GM18502 (cell line): ENCODE results near the gene NEIL1.
"Not testable (repeated sequence)": the region's sequence is repeated elsewhere in the genome, so short reads cannot be mapped to it uniquely, and the experiment has no call there.

Experiments used
- ATAC-seq: cut with Tn5 transposase; IDR thresholded peaks from one replicate; pipeline ENCODE4 v1.9.1; 2021; ENCODE audit warnings: mild to moderate bottlenecking; ENCODE audit not compliant: unreplicated experiment, poor library complexity

Gene NEIL1

DNA sequence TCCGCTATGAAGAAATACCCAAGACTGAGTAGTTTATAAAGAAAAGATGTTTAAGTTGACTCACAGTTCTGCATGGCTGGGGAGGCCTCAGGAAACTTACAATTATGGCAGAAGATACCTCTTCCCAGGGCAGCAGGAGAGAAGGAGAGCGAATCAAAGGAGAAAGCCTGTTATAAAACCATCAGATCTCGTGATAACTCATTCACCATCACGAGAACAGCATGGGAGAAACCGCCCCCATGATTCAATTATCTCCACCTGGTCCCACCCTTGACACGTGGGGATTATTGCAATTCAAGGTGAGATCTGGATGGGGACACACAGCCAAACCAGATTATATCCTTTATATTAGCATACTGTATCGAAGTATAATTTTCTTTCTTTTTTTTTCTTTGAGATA, 14.7 kb upstream of the NEIL1 start:
- ATAC-seq = not testable (repeated sequence)

DNA sequence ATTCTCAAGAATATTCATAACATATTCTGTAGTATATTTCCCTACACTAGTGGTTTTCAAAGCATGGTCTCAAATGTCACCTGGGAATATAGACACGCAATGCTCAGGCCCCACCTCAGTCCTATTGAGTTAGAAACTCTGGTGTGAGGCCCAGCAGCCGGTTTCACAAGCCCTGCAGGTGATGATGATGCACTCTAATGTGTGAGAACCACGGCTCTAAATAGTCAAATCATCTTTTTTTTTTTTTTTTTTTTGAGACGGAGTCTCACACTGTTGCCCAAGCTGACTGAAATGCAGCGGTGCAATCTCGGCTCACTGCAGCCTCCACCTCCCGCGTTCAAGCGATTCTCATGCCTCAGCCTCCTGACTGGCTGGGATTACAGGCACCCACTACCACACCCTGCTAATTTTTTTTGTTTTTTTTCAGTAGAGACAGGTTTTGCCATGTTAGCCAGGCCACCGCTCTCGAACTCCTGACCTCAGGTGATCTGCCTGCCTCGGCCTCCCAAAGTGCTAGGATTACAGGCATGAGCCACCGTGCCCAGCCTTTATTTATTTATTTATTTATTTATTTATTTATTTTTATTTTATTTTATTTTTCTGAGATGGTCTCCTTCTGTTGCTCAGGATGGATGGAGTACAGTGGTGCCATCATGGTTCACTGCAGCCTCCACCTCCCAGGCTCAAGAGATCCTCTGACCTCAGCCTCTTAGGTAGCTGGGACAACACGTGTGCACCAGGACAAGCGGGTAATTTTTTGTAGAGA, 13.0 kb upstream of the NEIL1 start:
- ATAC-seq = not testable (repeated sequence)

DNA sequence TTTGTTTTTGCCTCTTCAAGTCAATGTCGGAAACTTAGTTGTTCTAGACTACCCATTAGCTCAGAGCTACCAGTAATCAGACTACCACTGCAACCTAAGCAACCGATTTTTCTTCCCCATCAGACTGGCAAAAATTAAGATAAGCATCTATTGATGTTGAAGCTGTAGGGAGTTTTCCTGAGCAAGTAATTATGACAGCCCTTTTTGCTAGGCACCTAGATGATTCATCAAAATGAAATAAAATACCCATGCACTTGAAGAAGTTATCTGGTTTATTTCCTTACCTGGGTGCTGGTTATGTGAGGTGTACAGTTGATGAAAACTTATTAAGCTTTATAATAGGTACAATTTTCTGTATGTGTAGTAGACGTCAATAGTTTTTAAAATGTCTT, 11.5 kb upstream of the NEIL1 start:
- ATAC-seq = no peak

DNA sequence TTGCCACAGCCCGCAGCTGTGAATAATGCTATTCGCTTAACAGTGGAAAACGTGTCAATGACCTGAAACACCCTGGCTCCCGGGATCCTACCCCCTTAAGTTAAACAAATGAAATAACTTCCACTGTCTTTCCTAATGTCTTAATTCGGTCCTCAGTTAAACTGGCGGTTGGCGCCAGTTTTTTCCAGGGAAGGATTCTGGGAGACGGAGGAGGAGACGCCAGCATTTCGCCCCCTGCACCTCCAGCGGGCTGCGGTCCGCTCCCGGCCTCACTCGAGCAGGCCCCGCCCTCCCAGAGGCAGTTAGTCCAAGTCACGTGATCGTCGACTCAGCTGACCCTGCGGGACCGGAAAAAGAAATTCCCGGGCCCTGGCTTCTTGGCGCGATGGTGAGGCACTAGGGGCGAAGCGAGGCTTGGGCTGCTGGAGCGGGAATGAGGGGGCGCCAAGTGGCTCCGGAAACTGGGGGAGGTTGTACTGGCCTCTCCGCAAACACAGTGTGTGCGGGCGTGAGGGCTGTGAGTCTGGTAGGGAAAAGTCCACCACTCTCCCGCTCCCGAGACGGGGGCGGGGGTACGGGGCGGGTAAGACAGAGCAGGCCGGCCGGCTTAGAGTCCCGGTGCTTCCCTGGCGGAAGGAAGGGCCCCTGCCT, 11.0 kb upstream of the NEIL1 start, which contains the start of gene COMMD4:
Gene COMMD4 (plus strand): TSS at position 359 of the 651 bp plus-strand sequence. CDS start 27 bp downstream, at position 386.
- ATAC-seq = peak; percentile 75

DNA sequence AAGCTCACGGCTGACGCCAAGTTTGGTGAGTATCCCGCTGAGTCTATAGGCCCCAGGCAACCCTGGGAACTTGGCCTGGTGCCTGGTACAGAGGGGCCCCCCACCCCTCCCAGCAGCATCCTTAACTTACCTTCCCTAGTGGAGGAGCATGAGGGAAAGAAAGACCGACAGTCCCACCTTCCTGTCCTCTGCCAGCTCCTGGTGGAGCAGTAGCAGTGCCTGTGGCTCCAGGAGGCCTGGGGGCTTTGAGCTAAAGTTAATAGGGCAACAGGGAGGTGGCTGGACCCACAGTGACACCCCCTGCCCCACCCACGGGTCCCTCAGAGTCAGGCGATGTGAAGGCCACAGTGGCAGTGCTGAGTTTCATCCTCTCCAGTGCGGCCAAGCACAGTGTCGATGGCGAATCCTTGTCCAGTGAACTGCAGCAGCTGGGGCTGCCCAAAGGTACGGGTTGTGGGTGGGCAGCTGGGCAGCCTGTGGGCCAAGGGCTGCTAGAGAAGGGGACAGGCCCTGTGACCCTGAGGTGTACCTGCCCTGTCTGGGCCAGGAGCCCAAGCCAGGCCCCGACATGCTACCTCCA, 8.1 kb upstream of the NEIL1 start:
- no peak for ATAC-seq

DNA sequence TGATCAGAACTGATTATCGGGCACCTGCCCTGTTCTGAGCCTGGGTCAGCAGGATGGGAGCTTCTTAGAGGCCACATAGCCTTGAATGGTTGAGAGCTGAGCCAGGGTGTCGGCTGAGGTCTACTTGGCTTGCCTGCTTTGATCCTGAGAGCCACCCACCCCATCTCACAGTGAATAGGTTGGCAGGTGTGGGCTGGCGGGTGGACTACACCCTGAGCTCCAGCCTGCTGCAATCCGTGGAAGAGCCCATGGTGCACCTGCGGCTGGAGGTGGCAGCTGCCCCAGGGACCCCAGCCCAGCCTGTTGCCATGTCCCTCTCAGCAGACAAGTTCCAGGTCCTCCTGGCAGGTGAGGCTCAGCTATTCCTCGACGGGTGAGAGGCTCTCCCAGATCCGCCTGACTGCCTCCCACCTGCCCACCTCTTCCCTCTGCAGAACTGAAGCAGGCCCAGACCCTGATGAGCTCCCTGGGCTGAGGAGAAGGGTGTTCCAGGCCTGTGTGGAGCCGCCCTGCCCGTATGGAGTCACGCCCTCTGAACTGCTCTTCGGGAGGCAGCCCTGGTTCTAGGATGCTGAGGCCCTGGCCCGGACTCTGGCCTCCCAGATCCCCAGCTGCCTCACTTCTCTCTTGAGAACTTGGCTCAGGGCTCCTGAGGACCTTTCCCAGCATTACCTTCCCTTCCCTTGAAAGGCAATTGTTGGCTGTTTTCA, 7.2 kb upstream of the NEIL1 start:
- no peak for ATAC-seq

DNA sequence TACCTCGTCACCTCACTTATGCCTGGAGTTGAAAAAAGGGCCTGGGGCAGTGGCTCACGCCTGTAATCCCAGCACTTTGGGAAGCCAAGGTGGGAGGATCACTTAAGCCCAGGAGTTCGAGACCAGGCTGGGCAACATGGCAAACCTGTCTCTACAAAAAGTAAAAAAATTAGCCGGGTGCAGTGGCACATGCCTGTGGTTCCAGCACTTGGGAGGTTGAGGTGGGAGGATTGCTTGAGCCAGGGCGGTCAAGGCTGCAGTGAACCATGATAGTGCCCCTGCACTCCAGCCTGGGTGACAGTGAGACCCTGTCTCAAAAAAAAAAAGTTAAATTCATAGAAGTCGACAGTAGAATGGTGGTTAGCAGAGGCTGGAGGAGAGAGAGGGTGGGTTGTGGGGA, 4.6 kb upstream of the NEIL1 start:
- no peak for ATAC-seq

DNA sequence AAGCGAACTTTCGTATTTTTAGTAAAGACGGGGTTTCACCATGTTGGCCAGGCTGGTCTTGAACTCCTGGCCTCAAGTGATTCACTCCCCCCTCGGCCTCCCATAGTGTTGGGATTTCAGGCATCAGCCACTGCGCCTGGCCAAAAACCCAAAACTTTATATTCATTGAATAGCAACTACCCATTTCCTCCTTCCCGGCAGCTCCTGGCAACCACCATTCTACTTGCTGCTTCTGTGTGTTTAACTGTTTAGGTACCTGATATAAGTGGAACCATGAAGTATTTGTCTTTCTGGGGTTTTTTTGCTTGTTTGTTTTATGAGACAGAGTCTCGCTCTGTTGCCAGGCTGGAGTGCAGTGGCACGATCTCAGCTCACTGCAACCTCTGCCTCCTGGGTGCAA, 2.9 kb upstream of the NEIL1 start:
- not testable (repeated sequence) for ATAC-seq

DNA sequence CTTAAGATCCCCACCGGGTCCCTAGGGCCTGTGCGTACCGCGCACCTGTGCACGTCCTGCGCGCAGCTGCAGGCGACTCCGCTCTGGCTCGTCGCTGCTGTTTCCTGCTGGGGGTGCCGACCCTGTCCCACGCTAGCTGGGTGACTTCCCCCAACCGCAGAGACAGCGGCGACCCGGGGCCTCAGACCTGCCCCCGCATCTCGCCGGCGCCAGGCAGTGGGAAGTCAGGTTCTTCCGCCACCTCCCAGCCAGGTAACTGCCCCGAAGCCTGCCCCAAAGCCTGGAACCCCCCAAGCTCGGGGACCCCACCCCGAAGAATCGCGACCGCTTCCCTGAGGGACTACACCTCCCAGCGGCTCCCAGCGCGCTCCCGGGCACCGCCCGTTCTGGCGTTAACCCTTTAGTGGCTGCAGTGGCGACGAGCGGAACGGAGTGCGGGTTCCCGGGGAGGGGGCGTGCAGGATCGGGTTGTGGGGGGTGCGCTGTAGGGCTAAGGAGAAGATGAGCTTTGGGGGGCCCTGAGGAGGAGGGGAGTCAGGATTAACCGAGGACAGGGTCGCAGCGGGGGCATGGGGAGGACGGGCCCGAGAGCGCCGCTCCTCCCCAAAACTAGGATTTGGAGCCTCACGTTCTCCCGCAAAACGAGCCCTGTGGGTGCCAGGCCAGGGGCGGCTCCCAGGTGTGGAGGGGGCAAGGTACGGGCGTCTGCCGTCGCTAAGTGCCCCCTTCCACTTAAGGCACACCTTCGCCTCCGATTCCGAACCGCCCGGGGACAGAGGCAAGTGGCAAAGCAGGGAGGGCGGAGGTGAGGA, 589 bp downstream of the NEIL1 start:
- no peak for ATAC-seq

DNA sequence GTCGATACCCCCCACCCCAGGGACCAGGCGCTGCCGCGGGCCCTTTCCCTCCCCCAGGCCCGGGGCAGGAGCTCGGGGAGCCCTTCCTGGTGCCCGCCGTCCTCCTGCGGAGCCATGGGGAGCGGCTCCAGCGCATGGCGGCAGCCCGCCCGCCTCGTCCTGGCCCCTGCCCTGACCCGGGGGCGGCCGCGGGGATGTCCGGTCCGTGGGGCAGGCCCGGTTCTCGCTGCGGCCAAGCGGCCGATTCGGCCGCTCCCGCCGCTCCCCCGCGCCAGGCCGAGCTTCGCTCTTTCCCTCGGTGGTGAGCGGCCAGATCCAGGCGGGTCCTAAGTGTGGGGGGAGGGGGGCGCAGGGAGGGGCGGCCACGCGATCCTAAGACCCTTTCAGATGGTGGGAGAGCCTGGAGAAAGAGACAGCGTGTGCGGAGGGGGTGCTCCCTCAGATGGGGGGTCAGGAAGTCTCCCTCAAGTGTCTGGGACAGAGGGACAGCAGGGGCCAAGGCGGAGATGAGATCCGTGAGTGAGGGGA, 1.3 kb downstream of the NEIL1 start:
- ATAC-seq = no peak

DNA sequence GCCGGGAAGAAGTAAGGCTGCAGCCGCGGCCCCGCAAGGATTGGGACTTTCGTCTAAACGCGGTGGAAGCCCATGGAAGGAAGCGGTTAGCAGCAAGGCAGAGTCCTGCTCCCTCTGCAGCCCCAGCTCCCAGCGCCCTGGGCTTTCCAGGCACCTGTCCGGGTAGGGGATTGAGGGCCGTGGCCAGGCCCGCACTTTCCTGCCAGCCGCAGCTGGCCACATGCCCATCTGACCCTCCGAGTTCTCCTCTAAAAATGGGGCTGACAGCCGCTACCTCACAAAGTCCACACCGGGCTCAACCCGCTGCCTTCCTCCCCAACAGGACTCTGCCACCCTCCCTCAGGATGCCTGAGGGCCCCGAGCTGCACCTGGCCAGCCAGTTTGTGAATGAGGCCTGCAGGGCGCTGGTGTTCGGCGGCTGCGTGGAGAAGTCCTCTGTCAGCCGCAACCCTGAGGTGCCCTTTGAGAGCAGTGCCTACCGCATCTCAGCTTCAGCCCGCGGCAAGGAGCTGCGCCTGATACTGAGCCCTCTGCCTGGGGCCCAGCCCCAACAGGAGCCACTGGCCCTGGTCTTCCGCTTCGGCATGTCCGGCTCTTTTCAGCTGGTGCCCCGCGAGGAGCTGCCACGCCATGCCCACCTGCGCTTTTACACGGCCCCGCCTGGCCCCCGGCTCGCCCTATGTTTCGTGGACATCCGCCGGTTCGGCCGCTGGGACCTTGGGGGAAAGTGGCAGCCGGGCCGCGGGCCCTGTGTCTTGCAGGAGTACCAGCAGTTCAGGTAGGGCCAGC, 1.9 kb downstream of the NEIL1 start:
- ATAC-seq = no peak

DNA sequence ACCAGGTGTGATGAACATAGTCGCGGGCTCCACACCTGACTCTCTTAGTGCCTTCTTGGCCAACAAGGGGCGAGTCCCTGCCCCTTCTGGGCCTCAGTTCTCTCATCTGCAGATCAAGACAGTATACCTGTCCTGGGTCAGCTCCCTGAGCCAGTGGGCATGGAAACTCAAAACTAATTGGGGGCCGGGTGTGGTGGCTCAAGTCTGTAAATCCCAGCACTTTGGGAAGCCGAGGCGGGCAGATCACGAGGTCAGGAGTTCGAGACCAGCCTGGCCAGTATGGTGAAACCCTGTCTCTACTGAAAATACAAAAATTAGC, 2.5 kb downstream of the NEIL1 start:
- not testable (repeated sequence) for ATAC-seq

DNA sequence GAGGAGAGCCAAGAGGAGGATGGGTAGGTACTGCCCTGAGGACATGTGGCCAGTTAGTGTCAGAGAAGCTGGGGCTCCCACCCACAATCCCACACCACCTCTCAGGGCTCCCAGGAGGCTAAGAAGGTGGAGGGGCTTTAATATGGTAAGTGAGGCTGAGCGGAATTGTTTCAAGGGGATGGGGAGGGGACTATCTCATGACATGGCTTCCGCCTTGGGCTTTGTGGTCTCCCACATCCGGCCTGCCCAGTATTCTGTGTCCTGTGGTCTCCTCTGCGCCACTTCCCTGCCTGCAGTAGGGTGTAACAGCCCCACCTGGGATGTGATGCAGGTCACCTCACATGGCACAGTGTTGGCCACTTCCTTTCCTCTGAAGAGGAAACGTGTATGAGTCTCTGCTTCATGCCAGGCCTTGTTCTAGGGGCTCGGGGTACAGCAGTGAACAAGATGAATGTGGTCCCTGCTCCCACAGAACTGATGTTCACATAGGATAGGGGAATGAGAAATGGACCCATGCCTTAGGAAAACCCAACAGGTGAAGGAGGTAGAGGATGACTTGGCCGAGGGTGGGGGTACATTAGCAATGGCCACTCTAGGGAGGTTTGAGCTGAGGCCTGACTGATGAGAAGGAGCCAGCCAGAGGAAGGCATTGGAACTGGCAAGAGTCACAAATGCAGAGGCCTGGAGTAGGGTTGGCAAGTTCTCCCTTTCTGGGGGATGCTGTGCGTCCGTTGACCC, 3.2 kb downstream of the NEIL1 start:
- no peak for ATAC-seq

DNA sequence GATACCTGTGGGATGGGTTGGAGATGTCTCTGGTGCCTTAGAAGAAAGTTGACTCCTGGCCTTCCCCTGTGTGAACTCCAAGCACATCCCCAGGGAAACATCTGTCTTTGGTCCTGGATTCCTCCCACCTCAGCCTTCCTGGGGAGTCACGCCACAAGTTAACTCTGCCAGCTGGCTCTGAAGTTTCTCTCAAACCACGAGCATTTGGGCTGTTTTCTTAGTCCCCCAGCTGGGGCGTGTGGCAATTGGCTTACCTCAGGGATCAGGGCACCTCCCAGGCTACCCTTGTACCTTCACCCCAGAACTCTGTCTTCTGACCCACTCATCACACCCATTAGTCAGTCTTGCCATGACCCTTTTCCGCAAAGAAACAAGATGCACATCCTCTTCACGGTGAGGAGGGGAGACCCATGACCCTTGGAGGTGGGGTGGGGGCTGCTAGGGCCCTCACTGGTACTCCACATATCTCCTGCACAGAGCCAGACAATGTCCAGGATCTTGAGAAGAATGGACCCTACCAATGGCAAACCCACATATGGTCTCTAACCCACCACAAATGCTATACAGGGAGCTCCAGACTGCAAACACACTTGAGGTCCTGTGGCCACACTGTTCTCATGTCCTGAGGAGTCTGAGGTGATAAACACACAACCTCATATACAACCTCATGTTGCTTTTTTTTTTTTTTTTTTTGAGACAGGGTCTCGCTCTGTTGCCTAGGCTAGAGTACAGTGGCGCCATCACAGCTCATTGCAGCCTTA, 3.9 kb downstream of the NEIL1 start:
- no peak for ATAC-seq

DNA sequence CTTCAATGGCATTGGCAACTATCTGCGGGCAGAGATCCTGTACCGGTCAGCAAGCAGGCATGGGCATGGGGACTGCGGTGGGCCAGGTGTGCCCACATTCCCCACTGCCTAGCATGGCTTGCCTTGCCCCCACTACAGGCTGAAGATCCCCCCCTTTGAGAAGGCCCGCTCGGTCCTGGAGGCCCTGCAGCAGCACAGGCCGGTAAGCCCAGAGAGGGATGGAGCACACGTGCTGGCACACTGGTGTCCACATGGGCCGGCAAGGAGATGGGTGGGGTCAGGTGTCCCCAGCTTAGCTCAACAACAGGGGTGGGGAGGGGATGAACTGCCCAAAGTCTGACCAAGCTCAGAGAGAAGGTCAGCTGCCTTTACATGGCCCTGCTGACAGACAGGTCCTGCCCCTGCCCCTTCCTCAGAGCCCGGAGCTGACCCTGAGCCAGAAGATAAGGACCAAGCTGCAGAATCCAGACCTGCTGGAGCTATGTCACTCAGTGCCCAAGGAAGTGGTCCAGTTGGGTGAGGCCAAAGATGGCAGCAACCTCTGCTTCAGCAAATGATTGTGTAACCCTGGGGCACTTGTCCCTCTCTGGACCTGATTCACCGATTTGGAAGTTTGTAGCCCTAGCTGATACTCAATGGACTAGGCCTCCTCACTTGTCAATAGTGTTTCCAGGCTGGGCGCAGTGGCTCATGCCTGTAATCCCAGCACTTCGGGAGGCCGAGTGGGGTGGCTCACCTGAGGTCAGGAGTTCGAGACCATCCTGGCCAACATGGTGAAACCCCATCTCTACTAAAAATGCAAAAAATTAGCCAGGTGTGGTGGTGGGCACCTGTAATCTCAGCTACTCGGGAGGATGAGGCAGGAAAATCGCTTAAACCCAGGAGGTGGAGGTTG, 5.6 kb downstream of the NEIL1 start:
- no peak for ATAC-seq

DNA sequence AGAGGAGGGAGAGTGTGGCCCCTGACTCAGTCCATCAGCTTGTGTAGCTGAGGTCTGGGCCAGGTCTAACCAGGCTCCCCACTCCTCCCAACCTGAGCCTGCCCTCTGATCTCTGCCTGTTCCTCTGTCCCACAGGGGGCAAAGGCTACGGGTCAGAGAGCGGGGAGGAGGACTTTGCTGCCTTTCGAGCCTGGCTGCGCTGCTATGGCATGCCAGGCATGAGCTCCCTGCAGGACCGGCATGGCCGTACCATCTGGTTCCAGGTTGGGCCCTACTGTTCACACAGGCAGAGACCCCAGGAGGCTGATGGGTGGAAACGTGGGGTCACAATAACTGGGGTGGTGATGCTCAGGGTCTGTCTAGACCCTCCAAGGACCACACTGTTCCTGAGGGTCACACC, 6.8 kb downstream of the NEIL1 start:
- no peak for ATAC-seq

DNA sequence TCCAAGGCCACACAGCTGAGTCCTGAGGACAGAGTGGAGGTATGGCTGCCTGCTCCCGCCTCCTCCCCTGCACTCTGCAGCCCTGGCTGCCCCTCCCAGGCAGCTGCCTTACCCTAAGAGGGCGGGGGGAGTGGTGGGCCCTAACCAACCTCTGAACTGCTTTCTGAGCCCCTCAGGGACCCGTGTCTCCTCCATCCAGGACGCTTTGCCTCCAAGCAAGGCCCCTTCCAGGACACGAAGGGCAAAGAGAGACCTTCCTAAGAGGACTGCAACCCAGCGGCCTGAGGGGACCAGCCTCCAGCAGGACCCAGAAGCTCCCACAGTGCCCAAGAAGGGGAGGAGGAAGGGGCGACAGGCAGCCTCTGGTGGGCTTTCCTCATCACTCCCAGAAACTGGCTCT, 7.6 kb downstream of the NEIL1 start:
- no peak for ATAC-seq
